GM12864 (cell line): Measurements from ENCODE around the gene IFNA13.

ENCODE experiments used
- DNase-seq: peaks from one replicate; pipeline ENCODE4 v3.0.0-alpha.2; 2011; ENCODE audit warnings: low read depth
- H3K4me3 ChIP-seq: 2 replicates; pipeline ENCODE4 v1.5.1; 2011; ENCODE audit warnings: mild to moderate bottlenecking, low read depth, low read length, control low read depth
- CTCF ChIP-seq: IDR thresholded peaks from 2 replicates; pipeline ENCODE4 v1.5.1; 2011; ENCODE audit warnings: low read depth, mild to moderate bottlenecking, moderate library complexity, low read length, control low read depth, inconsistent platforms; ENCODE audit errors: missing control alignments

Gene IFNA13

DNA sequence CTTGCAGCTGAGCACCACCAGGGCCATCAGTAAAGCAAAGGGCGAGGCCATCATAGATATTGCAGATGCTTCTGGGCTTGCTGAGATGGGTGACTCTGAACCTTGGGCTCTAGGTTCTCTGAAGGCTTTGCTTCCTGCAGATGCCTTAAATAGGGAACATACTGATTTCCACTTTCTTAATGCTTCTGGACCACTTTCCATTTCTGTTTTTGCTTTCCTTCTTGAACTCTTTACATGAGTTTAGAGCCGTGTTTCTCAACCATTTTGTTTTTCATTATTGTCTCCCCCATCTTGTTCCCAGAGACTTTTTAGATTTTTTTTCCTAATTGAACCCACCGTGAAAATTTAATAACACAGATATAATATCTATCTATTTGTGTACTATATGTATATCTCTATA lies at the start of gene IFNA13:
Gene IFNA13, minus strand, starts transcription at position 101 of the 400 bp plus-strand sequence. Its CDS starts 47 bp downstream, at position 54.
- DNase-seq, result no peak
- TF ChIP-seq CTCF, result no peak

GRCh38 chr9:21415493-21416267 lies 47.8 kb upstream of the IFNA13 start:
- TF ChIP-seq CTCF, result no peak
- no peak overlapping the region for H3K4me3 ChIP-seq
- DNase-seq, result no peak

More for the DNA sequence above, at the start of gene IFNA13:
- H3K4me3 ChIP-seq, result no peak within 1 kb of the TSS

GRCh38 chr9:21414220-21414940 lies 46.5 kb upstream of the IFNA13 start:
- TF ChIP-seq CTCF, result no peak
- H3K4me3 ChIP-seq, result no peak overlapping the region
- no peak for DNase-seq

DNA sequence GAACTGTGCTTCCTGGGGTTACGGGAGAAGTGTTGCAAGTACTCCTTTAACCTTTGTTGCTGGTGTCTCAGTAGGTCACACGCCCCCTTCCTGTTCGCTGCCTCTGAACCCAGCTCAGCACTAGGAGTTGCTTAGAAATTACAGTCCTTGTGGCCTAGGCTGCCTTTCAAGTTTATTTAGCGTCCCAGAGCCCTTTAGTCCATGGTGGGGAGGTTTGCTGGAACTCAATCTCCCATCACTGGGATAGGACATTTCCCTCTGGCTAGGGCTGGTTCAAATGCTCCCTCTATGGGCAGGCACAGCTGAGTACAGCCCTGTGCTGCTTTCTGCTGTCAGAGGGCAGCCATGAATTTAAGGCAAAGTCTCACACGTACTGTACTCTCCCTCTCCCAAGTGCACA lies 45.8 kb upstream of the IFNA13 start:
- no peak overlapping the region for H3K4me3 ChIP-seq
- TF ChIP-seq CTCF, result peak; percentile 68
- no peak for DNase-seq

- no peak for DNase-seq
- no peak overlapping the region for H3K4me3 ChIP-seq
- no peak for TF ChIP-seq CTCF
Measured at GRCh38 chr9:21413151-21413550, 45.3 kb upstream of the IFNA13 start.

DNA sequence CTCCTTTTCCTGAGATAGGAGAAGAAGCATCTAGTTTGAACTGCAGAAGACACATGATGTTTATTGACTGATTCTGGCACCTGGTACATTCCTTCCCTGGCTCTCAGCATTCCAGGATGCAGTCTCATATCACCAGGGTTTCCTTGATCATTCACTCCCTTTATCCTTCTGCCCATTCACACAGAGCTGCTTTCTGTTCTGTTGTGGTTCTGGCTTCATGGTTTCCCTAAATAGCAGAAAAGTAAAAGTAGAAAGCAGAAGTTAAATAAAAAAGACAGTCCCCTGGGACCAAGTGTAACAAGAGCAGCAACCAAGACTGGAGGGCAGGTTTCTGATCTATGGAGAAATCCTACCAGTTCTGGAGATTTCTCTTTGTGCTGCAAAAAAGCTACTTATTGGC lies 44.2 kb upstream of the IFNA13 start:
- DNase-seq, result no peak
- TF ChIP-seq CTCF, result no peak
- no peak overlapping the region for H3K4me3 ChIP-seq
